OCI-LY7 (cell line): Measurements from ENCODE around the gene AP1M2. TPM values are rescaled to one million over a fixed set of nuclear protein-coding genes. Genes with fewer than 3 reads are reported as not detected.
A peak's percentile ranks its signal among the peaks of the same experiment; 100 is the strongest.

Source experiments
- BruUV-seq: library from RNA; stranded (reverse); fragments of 400-500 nt; replicated peaks from 2 replicates; lab custom pipeline; 2021; lab: Mats Ljungman, UMichigan
- CTCF ChIA-PET: fragments of 300-600 bp; sonication (Branson Sonifier 250); formaldehyde crosslinking; loops from one replicate; lab custom pipeline; 2022; ENCODE audit warnings: antibody characterized with exemption; ENCODE audit not compliant: unreplicated experiment; lab: Charles Lee
- POLR2A ChIA-PET: fragments of 300-600 bp; sonication (Branson Sonifier 250); formaldehyde crosslinking; loops from one replicate; lab custom pipeline; 2022; ENCODE audit warnings: antibody characterized with exemption; lab: Charles Lee
- DNase-seq: peaks from one replicate; pipeline ENCODE4 v3.0.0-alpha.2; 2015; ENCODE audit warnings: low spot score
- H2AFZ ChIP-seq: fragments of 200-600 bp; sonication (generic), shearing (Covaris generic); 2 replicates; pipeline ENCODE4 v1.6.1; 2014; ENCODE audit warnings: mild to moderate bottlenecking, antibody characterized with exemption, low read length, moderate library complexity
- H3K27ac ChIP-seq: fragments of 200-600 bp; sonication (generic); 2 replicates; pipeline ENCODE4 v1.5.1; 2014; ENCODE audit warnings: mixed run types, low read depth, mild to moderate bottlenecking, moderate library complexity, low read length, inconsistent platforms; ENCODE audit not compliant: poor library complexity, severe bottlenecking
- H3K36me3 ChIP-seq: fragments of 200-600 bp; sonication (generic); 2 replicates; pipeline ENCODE4 v1.6.1; 2014; ENCODE audit warnings: mild to moderate bottlenecking, antibody characterized with exemption, low read length, moderate library complexity, mixed read lengths; ENCODE audit not compliant: insufficient read depth
- H3K4me1 ChIP-seq: fragments of 200-600 bp; sonication (generic); 2 replicates; pipeline ENCODE4 v1.5.1; 2014; ENCODE audit warnings: mild to moderate bottlenecking, low read length; ENCODE audit not compliant: insufficient read depth, poor library complexity, severe bottlenecking
- H3K4me2 ChIP-seq: fragments of 200-600 bp; sonication (generic); 2 replicates; pipeline ENCODE4 v1.6.1; 2014; ENCODE audit warnings: mild to moderate bottlenecking, low read length
- H3K4me3 ChIP-seq: fragments of 200-600 bp; sonication (generic); 2 replicates; pipeline ENCODE4 v1.5.1; 2014; ENCODE audit warnings: mild to moderate bottlenecking, low read depth, low read length; ENCODE audit not compliant: poor library complexity, severe bottlenecking
- H3K79me2 ChIP-seq: fragments of 200-600 bp; sonication (generic); 2 replicates; pipeline ENCODE4 v1.6.1; 2016; ENCODE audit warnings: low read depth, mild to moderate bottlenecking, low read length, moderate library complexity, mixed read lengths; ENCODE audit not compliant: insufficient read depth
- H3K9me2 ChIP-seq: fragments of 200-600 bp; sonication (generic); 2 replicates; pipeline ENCODE4 v1.6.1; 2016; ENCODE audit warnings: mild to moderate bottlenecking, low read length, mixed read lengths; ENCODE audit not compliant: insufficient read depth
- H3K9me3 ChIP-seq: fragments of 200-600 bp; sonication (generic); 2 replicates; pipeline ENCODE4 v1.6.1; 2014; ENCODE audit warnings: mild to moderate bottlenecking, mixed run types, low read length, mixed read lengths
- H4K20me1 ChIP-seq: fragments of 200-600 bp; sonication (generic); 2 replicates; pipeline ENCODE4 v1.6.1; 2014; ENCODE audit warnings: mild to moderate bottlenecking, antibody characterized with exemption, low read length, moderate library complexity, mixed read lengths; ENCODE audit not compliant: insufficient read depth
- CTCF ChIP-seq: fragments of 200-600 bp; sonication (generic); conservative IDR thresholded peaks from 2 replicates; pipeline ENCODE4 v1.5.1; 2014; ENCODE audit warnings: mild to moderate bottlenecking, antibody characterized with exemption, low read length, moderate library complexity, mixed read lengths
- EZH2phosphoT487 ChIP-seq: fragments of 200-600 bp; sonication (generic); IDR thresholded peaks from 2 replicates; pipeline ENCODE4 v1.6.1; 2018; ENCODE audit warnings: low read depth, borderline replicate concordance, mild to moderate bottlenecking, mixed run types, antibody characterized with exemption, low read length, moderate library complexity, mixed read lengths
- intact Hi-C: fragments of 100-400 bp; cut with micrococcal nuclease; formaldehyde crosslinking; loops from one replicate; pipeline ENCODE4 v1.10.0; 2022; ENCODE audit not compliant: unreplicated experiment
- total RNA-seq, 2 experiments: library from RNA; depleted of rRNA in 1 of 2; stranded (reverse); fragments of >200 nt in 1 of 2; shearing (Covaris generic) in 1 of 2; gene quantifications; 2 replicates each; pipeline ENCODE4 v1.2.3, GENCODE V29; 2014 to 2022

AP1M2 gene
- total RNA-seq, 2 experiments from 2014 or later = 0.44 TPM; not detected in 1

- H4K20me1 ChIP-seq = no peaks in the 10 kb centered on the region
- peaks cover 31% of the 10 kb centered on the region for H3K79me2 ChIP-seq
- peak overlapping the region; percentile 89 for H3K4me2 ChIP-seq
- H2AFZ ChIP-seq = no peak overlapping the region
- TF ChIP-seq EZH2phosphoT487 (no peak), CTCF (no peak)
- DNase-seq = no peak
- intact Hi-C loops = loop anchor here (2.0 to 10.0 kb wide), 6 partner anchors 85 to 307 kb away; partner anchors contain the start of genes CARM1, ICAM3, ILF3 and RAVER1
- no TSS peak for BruUV-seq
- ChIA-PET POLR2A (no interaction called here), CTCF (no interaction called here)
- peak overlapping the region; percentile 95 for H3K27ac ChIP-seq
- peak overlapping the region; percentile 76 for H3K4me3 ChIP-seq
- no peaks in the 10 kb centered on the region for H3K9me3 ChIP-seq
- H3K9me2 ChIP-seq = no peaks in the 10 kb centered on the region
- H3K36me3 ChIP-seq = peaks cover 16% of the 10 kb centered on the region
- H3K4me1 ChIP-seq = peaks cover 40% of the 10 kb centered on the region
Measured at GRCh38 chr19:10567656-10568055, 19.5 kb downstream of the AP1M2 start.

- ChIA-PET POLR2A (interaction anchor here (0.6 to 0.7 kb wide), 2 partner anchors 14 to 60 kb away, joined by 3 to 4 read pairs; no protein-coding TSS in a partner anchor), CTCF (no interaction called here)
- no TSS peak for BruUV-seq
- Histone ChIP-seq H3K9me3 (no peaks in the 10 kb centered on the region), H3K4me1 (peaks cover 33% of the 10 kb centered on the region), H3K4me2 (peak overlapping the region; percentile 89), H3K27ac (peak overlapping the region; percentile 81), H2AFZ (no peak overlapping the region), H3K79me2 (peaks cover 31% of the 10 kb centered on the region), H3K4me3 (peak overlapping the region; percentile 76), H3K9me2 (no peaks in the 10 kb centered on the region), H4K20me1 (no peaks in the 10 kb centered on the region), H3K36me3 (peaks cover 21% of the 10 kb centered on the region)
- TF ChIP-seq CTCF (no peak), EZH2phosphoT487 (no peak)
- peak; percentile 45 for DNase-seq
- intact Hi-C loops = loop anchor here (5.0 to 10.0 kb wide), 5 partner anchors 85 to 308 kb away; partner anchors contain the start of genes CARM1, ICAM3, ILF3 and RAVER1
Measured at GRCh38 chr19:10566658-10567410, 20.3 kb downstream of the AP1M2 start.

- BruUV-seq = no TSS peak
- H2AFZ ChIP-seq = no peak overlapping the region
- DNase-seq = no peak
- no peaks in the 10 kb centered on the region for H3K9me2 ChIP-seq
- POLR2A ChIA-PET = interaction anchor here (0.6 to 0.7 kb wide), 3 partner anchors 14 to 186 kb away, joined by 3 to 4 read pairs (median 3); partner anchors contain the start of gene TYK2
- H4K20me1 ChIP-seq = no peaks in the 10 kb centered on the region
- intact Hi-C loops = loop anchor here (5.0 to 10.0 kb wide), 5 partner anchors 84 to 308 kb away; partner anchors contain the start of genes CARM1, ICAM3, ILF3 and RAVER1
- peaks cover 31% of the 10 kb centered on the region for H3K79me2 ChIP-seq
- H3K4me3 ChIP-seq = peak overlapping the region; percentile 76
- no peaks in the 10 kb centered on the region for H3K9me3 ChIP-seq
- H3K4me2 ChIP-seq = peak overlapping the region; percentile 89
- TF ChIP-seq CTCF (no peak), EZH2phosphoT487 (no peak)
- H3K4me1 ChIP-seq = peaks cover 33% of the 10 kb centered on the region
- H3K27ac ChIP-seq = peak overlapping the region; percentile 81
- CTCF ChIA-PET = no interaction called here
- H3K36me3 ChIP-seq = peaks cover 26% of the 10 kb centered on the region
Measured at GRCh38 chr19:10566408-10566657, 20.8 kb downstream of the AP1M2 start.
